ENCODE measurements around the gene CYTH4. TPM values are rescaled to one million over a fixed set of nuclear protein-coding genes. Genes with fewer than 3 reads are reported as not detected.
"Not testable (repeated sequence)": the region's sequence is repeated elsewhere in the genome, so short reads cannot be mapped to it uniquely, and the experiment has no call there.

The CYTH4 gene
- total RNA-seq, 4 donors from 2014 or later, result 1.9 to 10.3 (median 3.4) TPM

GRCh38 chr22:37320726-37321677, 38.7 kb downstream of the CYTH4 start:
- Histone ChIP-seq H3K4me3 (no peak overlapping the region), H3K27ac (no peak overlapping the region), H3K4me1 (peaks cover 0 to 8% (median 0%) of the 10 kb centered on the region in 3 donors), H3K27me3 (peaks cover 5 to 95% (median 14%) of the 10 kb centered on the region in 4 donors), H3K9me3 (no peaks in the 10 kb centered on the region), H3K36me3 (no peaks in the 10 kb centered on the region)
- 62% methylated on average over 13 to 15 of the region's 16 CpGs for WGBS, 2 donors
- intact Hi-C loops (cut with DNase I), result no loop called here
- no peak for DNase-seq
- TF ChIP-seq CTCF (IDR thresholded peaks at IDR 0.05), result no peak
- TF ChIP-seq POLR2A (IDR thresholded peaks at IDR 0.05), result no peak

DNA sequence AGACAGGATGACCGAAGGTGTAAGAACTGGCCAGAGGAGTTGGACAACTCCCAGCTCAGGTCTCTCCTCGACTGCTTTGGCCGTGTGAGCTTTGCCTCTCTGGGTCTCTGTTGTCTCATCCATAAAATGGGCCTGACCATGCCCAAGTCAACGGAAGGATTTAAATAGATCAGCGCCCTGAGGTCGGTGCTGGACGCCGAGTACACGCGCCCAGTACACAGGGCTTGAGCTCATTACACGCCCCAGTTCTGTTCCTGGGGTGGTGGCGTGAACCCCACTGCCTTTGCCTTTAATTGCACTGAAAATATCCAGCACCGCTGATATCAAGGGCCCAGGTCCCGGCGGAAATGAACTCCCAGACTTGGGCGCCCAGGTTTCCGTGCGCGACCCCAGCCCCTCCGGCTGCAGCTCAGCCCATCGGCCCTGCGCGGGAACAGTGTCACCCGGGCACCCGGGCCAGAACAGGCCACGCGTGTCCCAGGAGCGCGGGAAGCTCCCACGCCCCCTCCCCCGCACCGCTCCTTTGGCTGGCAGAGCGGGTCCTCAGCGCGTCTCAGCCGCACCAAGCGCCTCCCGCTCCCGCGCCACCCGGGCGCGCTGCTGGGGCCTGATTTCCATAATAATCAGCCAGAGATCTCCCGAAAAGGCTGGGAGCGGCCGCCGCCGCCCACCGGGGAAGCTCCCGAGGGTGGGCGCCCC, 42.2 kb downstream of the CYTH4 start:
- TF ChIP-seq POLR2A (IDR thresholded peaks at IDR 0.05) (no peak), CTCF (IDR thresholded peaks at IDR 0.05) (no peak)
- WGBS, 2 donors, result 15 to 67% methylated on average over 4 to 35 of the region's 51 CpGs
- Histone ChIP-seq H3K27ac (no peak overlapping the region), H3K9me3 (no peaks in the 10 kb centered on the region), H3K36me3 (no peaks in the 10 kb centered on the region), H3K4me3 (no peak overlapping the region), H3K27me3 (peaks cover 5 to 97% (median 16%) of the 10 kb centered on the region in 4 donors), H3K4me1 (peaks cover 0 to 8% (median 0%) of the 10 kb centered on the region in 3 donors)
- intact Hi-C loops (cut with DNase I), result no loop called here
- DNase-seq, result no peak

- Histone ChIP-seq H3K27ac (no peak overlapping the region), H3K36me3 (no peaks in the 10 kb centered on the region), H3K27me3 (peaks cover 5 to 97% (median 16%) of the 10 kb centered on the region in 4 donors), H3K9me3 (no peaks in the 10 kb centered on the region), H3K4me3 (no peak overlapping the region), H3K4me1 (peaks cover 0 to 8% (median 0%) of the 10 kb centered on the region in 3 donors)
- TF ChIP-seq POLR2A (IDR thresholded peaks at IDR 0.05), result no peak
- TF ChIP-seq CTCF (IDR thresholded peaks at IDR 0.05), result no peak
- no peak for DNase-seq
- 8% methylated on average over 8 of the region's 21 CpGs; no CpG with 5 or more reads in 1 of the 2 donors for WGBS, 2 donors
- intact Hi-C loops (cut with DNase I), result no loop called here
These were observed 42.7 kb downstream of the CYTH4 start for GRCh38 chr22:37325039-37325395.

- Histone ChIP-seq H3K36me3 (no peaks in the 10 kb centered on the region), H3K4me3 (no peak overlapping the region), H3K27me3 (peaks cover 5 to 98% (median 16%) of the 10 kb centered on the region in 4 donors), H3K27ac (no peak overlapping the region), H3K9me3 (no peaks in the 10 kb centered on the region), H3K4me1 (peaks cover 0 to 8% (median 0%) of the 10 kb centered on the region in 3 donors)
- TF ChIP-seq POLR2A (IDR thresholded peaks at IDR 0.05) (no peak), CTCF (IDR thresholded peaks at IDR 0.05) (no peak)
- intact Hi-C loops (cut with DNase I), result no loop called here
- 23 to 45% methylated on average over 7 of the region's 7 CpGs for WGBS, 2 donors
- no peak for DNase-seq
These were observed 44.4 kb downstream of the CYTH4 start for GRCh38 chr22:37326726-37327125.

- H3K9me3 ChIP-seq, result no peaks in the 10 kb centered on the region
- H3K4me3 ChIP-seq, result no peak overlapping the region
- intact Hi-C loops (cut with DNase I), result no loop called here
- no peak for DNase-seq
- H3K27ac ChIP-seq, result no peak overlapping the region
- WGBS, 2 donors, result 59 to 67% methylated on average over 5 to 6 of the region's 8 CpGs
- TF ChIP-seq CTCF (IDR thresholded peaks at IDR 0.05), result no peak
- TF ChIP-seq POLR2A (IDR thresholded peaks at IDR 0.05), result no peak
- H3K36me3 ChIP-seq, result no peaks in the 10 kb centered on the region
- peaks cover 8 to 98% (median 22%) of the 10 kb centered on the region in 4 donors for H3K27me3 ChIP-seq
- peaks cover 0 to 8% (median 0%) of the 10 kb centered on the region in 3 donors for H3K4me1 ChIP-seq
These were observed 45.7 kb downstream of the CYTH4 start for GRCh38 chr22:37328017-37328416.

DNA sequence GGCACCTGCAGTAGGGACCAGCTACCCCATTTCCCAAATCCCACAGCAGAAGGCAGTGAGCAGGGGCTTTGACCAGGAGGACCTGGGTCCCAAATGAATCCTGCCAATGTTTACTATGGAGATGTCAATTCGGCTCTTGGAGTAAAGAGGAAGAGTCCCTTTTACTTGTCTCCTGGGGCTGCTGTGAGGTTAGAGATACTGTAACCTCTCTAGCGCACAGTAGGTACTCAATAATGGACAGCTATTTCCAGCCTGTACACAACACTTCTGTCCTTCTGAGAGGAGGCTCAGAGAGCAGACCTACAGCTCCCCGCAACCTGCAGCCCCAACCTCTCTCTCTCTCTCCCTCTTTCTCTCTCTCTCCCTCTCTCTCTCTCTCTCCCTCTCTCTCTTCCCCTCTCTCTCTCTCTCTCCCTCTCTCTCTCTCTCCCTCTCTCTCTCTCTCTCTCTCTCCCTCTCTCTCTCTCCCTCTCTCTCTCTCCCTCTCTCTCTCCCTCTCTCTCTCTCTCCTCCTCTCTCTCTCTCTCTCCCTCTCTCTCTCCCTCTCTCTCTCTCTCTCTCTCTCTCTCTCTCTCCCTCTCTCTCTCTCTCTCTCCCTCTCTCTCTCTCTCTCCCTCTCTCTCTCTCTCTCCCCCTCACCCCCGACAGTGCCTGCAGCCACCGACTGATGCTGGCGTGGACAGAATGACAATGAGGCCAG, 46.4 kb downstream of the CYTH4 start:
- intact Hi-C loops (cut with DNase I); H3K4me1 ChIP-seq; H3K4me3 ChIP-seq; DNase-seq; H3K36me3 ChIP-seq; H3K9me3 ChIP-seq; H3K27ac ChIP-seq: not testable (repeated sequence)
- 54 to 67% methylated on average over 3 of the region's 6 CpGs for WGBS, 2 donors
- H3K27me3 ChIP-seq, result peaks cover 8 to 98% (median 29%) of the 10 kb centered on the region in 4 donors
